Nephron progenitor cell (in vitro differentiated cells): ENCODE measurements around the gene IL18R1.

Experiments used
- DNase-seq: peaks from one replicate; pipeline ENCODE4 v3.0.0; 2021
- H3K27ac Mint-ChIP-seq: 2 replicates; pipeline ENCODE4 v1.8.0; 2021; ENCODE audit warnings: mild to moderate bottlenecking, moderate library complexity, mixed read lengths
- H3K27me3 Mint-ChIP-seq: 2 replicates; pipeline ENCODE4 v1.8.0; 2021; ENCODE audit warnings: mild to moderate bottlenecking, low read depth, mixed read lengths; ENCODE audit not compliant: poor library complexity
- H3K36me3 Mint-ChIP-seq: 2 replicates; pipeline ENCODE4 v1.8.0; 2021; ENCODE audit warnings: low read depth, mixed read lengths
- H3K4me1 Mint-ChIP-seq: 2 replicates; pipeline ENCODE4 v1.8.0; 2021; ENCODE audit warnings: mixed read lengths
- H3K4me3 Mint-ChIP-seq: 2 replicates; pipeline ENCODE4 v1.8.0; 2021; ENCODE audit warnings: mild to moderate bottlenecking, moderate library complexity, mixed read lengths
- H3K9me3 Mint-ChIP-seq: 2 replicates; pipeline ENCODE4 v1.8.0; 2021; ENCODE audit warnings: mild to moderate bottlenecking, moderate library complexity, mixed read lengths
- TF ChIP-seq, protein P1 (sequence below): fragments of 200-600 bp; sonication (generic); IDR thresholded peaks from 2 replicates; pipeline ENCODE4 v1.5.0; 2021; ENCODE audit warnings: antibody characterized with exemption

IL18R1 gene

DNA sequence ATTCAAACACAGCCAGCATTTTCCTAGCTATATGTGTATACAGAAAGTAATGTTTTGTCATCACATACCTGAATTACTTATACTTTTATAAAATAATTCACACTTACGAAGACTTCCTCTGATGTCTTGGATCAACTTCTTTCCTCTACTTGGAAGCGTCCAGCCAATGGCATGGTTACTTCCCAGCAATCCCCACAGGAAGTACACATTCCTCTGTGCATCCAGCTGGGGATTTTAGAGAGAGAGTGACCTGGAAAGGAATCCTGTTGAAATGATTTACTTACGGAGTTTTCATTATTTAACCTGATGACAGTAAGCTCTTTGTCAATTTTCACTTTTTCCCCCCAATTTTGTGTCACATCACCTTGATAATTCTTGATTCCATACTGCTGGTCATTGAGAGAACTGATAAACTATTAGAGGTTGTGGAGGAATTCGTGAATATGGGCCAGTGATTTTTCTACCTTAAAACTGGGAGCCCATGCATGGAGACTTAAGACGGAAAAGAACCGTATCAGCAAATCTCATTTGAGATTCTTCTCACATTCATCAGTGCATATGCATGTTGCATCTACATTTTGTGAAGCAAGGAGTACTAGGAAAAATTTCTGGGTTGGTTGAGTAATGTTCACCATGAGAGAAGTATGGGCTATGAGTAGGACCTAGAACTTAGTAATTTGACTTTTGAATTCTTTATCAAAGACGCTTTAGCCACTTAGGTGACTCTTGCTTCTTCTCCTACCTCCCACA lies 9.0 kb upstream of the IL18R1 start:
- H3K27me3 Mint-ChIP-seq = peaks cover 23% of the 10 kb centered on the region
- DNase-seq = no peak
- no peak overlapping the region for H3K4me3 Mint-ChIP-seq
- no peaks in the 10 kb centered on the region for H3K4me1 Mint-ChIP-seq
- TF ChIP-seq, protein P1, sequence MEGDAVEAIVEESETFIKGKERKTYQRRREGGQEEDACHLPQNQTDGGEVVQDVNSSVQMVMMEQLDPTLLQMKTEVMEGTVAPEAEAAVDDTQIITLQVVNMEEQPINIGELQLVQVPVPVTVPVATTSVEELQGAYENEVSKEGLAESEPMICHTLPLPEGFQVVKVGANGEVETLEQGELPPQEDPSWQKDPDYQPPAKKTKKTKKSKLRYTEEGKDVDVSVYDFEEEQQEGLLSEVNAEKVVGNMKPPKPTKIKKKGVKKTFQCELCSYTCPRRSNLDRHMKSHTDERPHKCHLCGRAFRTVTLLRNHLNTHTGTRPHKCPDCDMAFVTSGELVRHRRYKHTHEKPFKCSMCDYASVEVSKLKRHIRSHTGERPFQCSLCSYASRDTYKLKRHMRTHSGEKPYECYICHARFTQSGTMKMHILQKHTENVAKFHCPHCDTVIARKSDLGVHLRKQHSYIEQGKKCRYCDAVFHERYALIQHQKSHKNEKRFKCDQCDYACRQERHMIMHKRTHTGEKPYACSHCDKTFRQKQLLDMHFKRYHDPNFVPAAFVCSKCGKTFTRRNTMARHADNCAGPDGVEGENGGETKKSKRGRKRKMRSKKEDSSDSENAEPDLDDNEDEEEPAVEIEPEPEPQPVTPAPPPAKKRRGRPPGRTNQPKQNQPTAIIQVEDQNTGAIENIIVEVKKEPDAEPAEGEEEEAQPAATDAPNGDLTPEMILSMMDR = no peak
- H3K27ac Mint-ChIP-seq = no peak overlapping the region
- no peaks in the 10 kb centered on the region for H3K36me3 Mint-ChIP-seq
- H3K9me3 Mint-ChIP-seq = no peaks in the 10 kb centered on the region

DNA sequence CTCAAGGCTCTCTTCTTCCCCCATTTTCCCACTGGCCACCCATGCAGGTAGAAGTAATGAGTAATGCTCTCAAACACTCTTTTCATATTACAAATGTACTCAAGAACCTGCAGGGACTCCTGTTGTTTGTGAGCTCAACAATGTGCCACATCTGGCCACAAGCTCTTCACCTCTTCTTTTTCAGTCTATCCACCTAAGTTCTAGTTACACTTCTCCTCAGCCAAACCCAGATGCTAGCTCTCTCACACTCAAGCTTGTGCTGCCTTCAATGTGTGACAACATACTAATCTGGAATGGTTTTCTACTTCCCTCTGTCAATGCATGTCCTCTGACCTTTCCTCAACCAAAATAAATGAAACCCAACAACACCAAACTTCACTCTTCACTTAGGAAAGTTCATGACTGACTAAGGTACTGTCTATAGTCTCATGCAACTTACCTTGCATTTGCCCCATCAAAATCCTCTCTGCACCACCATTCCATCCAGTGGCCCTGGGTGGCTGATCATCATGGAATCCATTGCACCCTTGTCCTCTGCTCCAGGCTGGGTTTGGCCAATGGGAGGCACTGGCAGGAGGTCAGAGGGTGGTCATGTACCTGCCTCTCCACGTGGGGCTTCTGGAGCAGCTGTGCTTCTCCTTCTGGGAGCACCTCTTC lies 5.3 kb upstream of the IL18R1 start:
- DNase-seq = no peak
- Mint-ChIP-seq H3K27me3 (peaks cover 51% of the 10 kb centered on the region), H3K4me1 (no peaks in the 10 kb centered on the region), H3K36me3 (no peaks in the 10 kb centered on the region), H3K27ac (no peak overlapping the region), H3K4me3 (no peak overlapping the region), H3K9me3 (no peaks in the 10 kb centered on the region)
- TF ChIP-seq, protein P1 = no peak

DNA sequence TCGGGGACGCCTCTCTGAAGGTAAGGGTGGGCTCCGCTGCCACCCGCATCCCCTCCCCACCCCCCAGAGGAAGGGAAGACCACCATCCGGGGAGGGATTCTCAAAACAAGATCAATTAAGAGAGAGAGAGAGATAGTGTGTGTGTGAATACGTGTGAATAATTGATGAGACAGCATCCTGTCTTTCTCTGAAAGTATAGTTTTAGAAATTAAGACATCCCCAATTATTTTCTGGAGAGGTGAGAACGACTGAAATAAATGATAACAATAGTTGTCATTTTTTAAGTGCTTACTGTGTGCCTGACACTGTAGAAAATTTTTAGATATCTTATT lies 751 bp downstream of the IL18R1 start:
- no peak for DNase-seq
- peak overlapping the region; percentile 90 for H3K4me3 Mint-ChIP-seq
- peaks cover 4% of the 10 kb centered on the region for H3K4me1 Mint-ChIP-seq
- no peaks in the 10 kb centered on the region for H3K36me3 Mint-ChIP-seq
- TF ChIP-seq, protein P1 = no peak
- H3K9me3 Mint-ChIP-seq = no peaks in the 10 kb centered on the region
- H3K27ac Mint-ChIP-seq = no peak overlapping the region
- peaks cover 69% of the 10 kb centered on the region for H3K27me3 Mint-ChIP-seq

DNA sequence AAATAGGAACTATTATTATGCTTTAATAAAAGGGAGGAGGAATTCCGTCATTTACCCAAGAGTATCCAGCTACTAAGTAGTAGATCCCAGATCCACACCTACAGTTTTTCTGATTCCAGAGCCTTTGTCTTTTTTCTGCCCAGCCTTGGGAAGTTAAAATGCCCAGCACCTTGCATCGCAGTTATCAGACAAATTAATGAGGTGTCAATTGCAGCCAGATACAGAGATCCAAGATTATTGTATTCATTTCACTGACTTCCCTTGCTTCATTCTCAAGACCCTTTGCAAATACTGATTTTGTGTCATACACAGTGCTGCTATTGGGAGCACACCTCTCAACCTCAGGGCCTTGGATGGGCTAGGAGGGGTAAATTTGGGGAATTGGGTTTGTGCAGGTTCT lies 1.1 kb downstream of the IL18R1 start:
- no peak overlapping the region for H3K4me3 Mint-ChIP-seq

DNA sequence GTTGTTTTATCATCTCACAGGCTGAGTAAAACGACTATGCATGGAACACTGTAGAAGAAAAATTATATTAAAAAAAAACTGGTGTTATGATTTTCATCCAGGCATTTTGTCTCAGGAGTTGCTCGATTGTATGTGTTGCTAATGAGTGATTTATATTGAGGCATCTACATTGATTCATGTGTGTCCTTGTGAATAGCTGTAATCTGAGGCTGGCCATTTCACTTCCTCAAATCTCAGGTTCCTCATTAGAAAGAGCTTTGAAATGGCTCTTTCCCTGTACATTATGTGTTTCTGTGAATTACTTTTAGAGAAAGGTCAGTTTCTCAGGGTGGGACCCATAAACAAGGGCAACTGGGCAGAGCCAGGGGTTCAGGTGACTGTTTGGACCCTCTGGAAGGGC lies 2.3 kb downstream of the IL18R1 start:
- Mint-ChIP-seq H3K4me1 (peaks cover 4% of the 10 kb centered on the region), H3K27me3 (peaks cover 60% of the 10 kb centered on the region), H3K4me3 (no peak overlapping the region), H3K27ac (no peak overlapping the region), H3K9me3 (no peaks in the 10 kb centered on the region), H3K36me3 (no peaks in the 10 kb centered on the region)
- TF ChIP-seq, protein P1 = no peak
- no peak for DNase-seq

More for the DNA sequence above, 1.1 kb downstream of the IL18R1 start:
- no peak for DNase-seq
- H3K4me1 Mint-ChIP-seq = peaks cover 4% of the 10 kb centered on the region
- H3K36me3 Mint-ChIP-seq = no peaks in the 10 kb centered on the region
- peaks cover 65% of the 10 kb centered on the region for H3K27me3 Mint-ChIP-seq
- no peaks in the 10 kb centered on the region for H3K9me3 Mint-ChIP-seq
- TF ChIP-seq, protein P1 = no peak
- H3K27ac Mint-ChIP-seq = no peak overlapping the region

DNA sequence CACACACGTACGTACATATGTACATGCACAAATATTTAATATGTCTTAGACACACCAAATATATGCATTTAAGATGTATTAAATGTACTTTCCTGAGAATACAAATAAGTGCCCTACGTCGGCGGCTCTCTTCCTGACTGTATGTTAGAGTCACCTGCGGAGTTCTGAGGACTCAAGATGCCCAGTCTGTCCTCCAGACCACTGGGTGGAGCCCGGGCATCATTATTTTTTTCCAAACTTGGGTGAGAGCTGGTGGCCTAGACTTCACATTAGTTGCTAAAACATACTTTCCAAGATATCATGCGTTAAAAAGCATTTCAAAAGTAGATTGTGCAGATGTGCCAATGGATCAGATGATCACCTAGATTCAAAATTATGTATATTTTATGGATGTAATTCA lies 2.9 kb downstream of the IL18R1 start:
- Mint-ChIP-seq H3K9me3 (no peaks in the 10 kb centered on the region), H3K4me3 (no peak overlapping the region), H3K36me3 (no peaks in the 10 kb centered on the region), H3K27ac (no peak overlapping the region), H3K4me1 (peaks cover 4% of the 10 kb centered on the region), H3K27me3 (peaks cover 57% of the 10 kb centered on the region)
- no peak for DNase-seq
- TF ChIP-seq, protein P1 = no peak
